Testis (tissue), 2 donors: ENCODE data around the gene CEP63.

Experiments
- CTCF ChIP-seq, 3 experiments: fragments of 450-650 bp in 2 of 3; fragments of 200-600 bp in 1 of 3; sonication (generic) in 1 of 3; IDR thresholded peaks; one replicate each; pipeline ENCODE4 v1.5.1; 2016 to 2019; ENCODE audit warnings: antibody characterized with exemption in 3 of 3, mild to moderate bottlenecking in 2 of 3, moderate library complexity in 1 of 3
- POLR2A ChIP-seq: fragments of 450-650 bp; IDR thresholded peaks from one replicate; pipeline ENCODE4 v1.6.1; 2017; ENCODE audit warnings: antibody characterized with exemption, mild to moderate bottlenecking, moderate library complexity

- no peak for TF ChIP-seq CTCF (IDR thresholded peaks at IDR 0.05)
- no peak for TF ChIP-seq POLR2A
Observed at GRCh38 chr3:134483195-134483900, 2.5 kb upstream of the CEP63 start.
